KMS-11 (cell line): ENCODE measurements around the gene PIAS4.

Source experiments
- H2AFZ ChIP-seq: fragments of 200-600 bp; sonication (generic); 2 replicates; pipeline ENCODE4 v1.6.1; 2016; ENCODE audit warnings: antibody characterized with exemption, mixed run types, low read depth
- H3K27ac ChIP-seq: fragments of 200-600 bp; sonication (generic); 2 replicates; pipeline ENCODE4 v1.6.1; 2016; ENCODE audit warnings: mild to moderate bottlenecking, mixed run types
- H3K27me3 ChIP-seq: fragments of 200-600 bp; sonication (generic); 2 replicates; pipeline ENCODE4 v1.6.1; 2017; ENCODE audit warnings: mild to moderate bottlenecking, low read depth, mixed run types, moderate library complexity; ENCODE audit not compliant: insufficient read depth
- H3K36me3 ChIP-seq: fragments of 200-600 bp; sonication (generic); 2 replicates; pipeline ENCODE4 v1.6.1; 2017; ENCODE audit warnings: mild to moderate bottlenecking, mixed run types; ENCODE audit not compliant: insufficient read depth
- H3K4me1 ChIP-seq: fragments of 200-600 bp; sonication (generic); 2 replicates; pipeline ENCODE4 v1.6.1; 2016; ENCODE audit warnings: mild to moderate bottlenecking, low read depth, mixed run types; ENCODE audit not compliant: poor library complexity, severe bottlenecking
- H3K4me2 ChIP-seq: fragments of 200-600 bp; sonication (generic); 2 replicates; pipeline ENCODE4 v1.7.0; 2016; ENCODE audit warnings: mild to moderate bottlenecking, mixed run types
- H3K4me3 ChIP-seq: fragments of 200-600 bp; sonication (generic); IDR thresholded peaks from 2 replicates; pipeline ENCODE4 v1.6.1; 2017; ENCODE audit warnings: low read depth, low read length, mixed read lengths; ENCODE audit not compliant: insufficient read depth
- H3K79me2 ChIP-seq: fragments of 200-600 bp; sonication (generic); 2 replicates; pipeline ENCODE4 v1.6.1; 2016; ENCODE audit warnings: low read depth, mixed run types; ENCODE audit not compliant: insufficient read depth
- H3K9ac ChIP-seq: fragments of 200-600 bp; sonication (generic); 2 replicates; pipeline ENCODE4 v1.6.1; 2016; ENCODE audit warnings: mild to moderate bottlenecking, mixed run types
- H4K20me1 ChIP-seq: fragments of 200-600 bp; sonication (generic); 2 replicates; pipeline ENCODE4 v1.6.1; 2016; ENCODE audit warnings: mild to moderate bottlenecking, mixed run types; ENCODE audit not compliant: insufficient read depth
- TF ChIP-seq, protein P1 (sequence below): fragments of 200-600 bp; sonication (generic); conservative IDR thresholded peaks from 2 replicates; pipeline ENCODE4 v1.6.1; 2017; ENCODE audit warnings: low read depth, mild to moderate bottlenecking, antibody characterized with exemption, low read length, moderate library complexity, mixed read lengths

Gene PIAS4

DNA sequence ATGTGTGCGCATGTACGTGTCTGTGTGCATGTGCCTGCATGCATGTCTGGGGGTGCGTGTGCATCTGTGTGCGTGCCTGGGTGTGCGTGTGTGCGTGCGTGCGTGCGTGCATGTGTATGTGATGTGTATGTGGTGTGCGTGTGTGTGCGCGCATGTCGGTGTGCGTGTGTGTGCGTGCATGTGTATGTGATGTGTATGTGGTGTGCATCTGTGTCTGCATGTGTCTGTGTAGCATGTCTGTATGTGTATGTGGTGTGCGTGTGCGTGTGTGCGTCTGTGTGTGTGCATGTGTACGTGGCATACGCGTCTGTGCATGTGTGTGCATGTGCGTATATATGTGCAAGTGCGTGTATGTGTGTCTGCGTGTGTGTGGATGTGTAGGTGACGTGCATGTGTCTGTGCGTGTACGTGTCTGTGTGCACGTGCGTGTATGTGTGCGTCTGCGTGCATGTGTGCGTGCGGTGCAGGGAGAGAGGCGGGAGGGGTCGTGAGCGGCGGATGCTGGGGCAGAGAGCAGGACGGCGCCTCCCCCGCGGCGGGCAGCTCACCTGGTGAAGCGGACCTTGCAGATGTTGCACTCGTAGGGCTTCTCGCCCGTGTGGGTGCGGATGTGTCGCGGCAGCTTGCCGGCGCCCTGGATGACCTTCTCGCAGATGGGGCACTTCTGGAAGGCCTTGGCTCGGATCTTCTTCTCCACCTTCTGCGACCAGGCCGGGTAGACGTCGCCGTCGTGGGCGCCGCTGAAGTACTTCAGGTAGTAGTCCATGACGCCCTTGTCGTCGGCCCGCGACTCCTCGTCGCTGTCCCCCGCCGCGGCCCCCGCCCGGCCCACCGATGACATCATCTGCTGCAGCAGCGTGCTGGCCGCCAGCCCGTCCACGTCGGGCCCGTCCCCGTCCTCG, 46.1 kb downstream of the PIAS4 start:
- Histone ChIP-seq H3K36me3 (no peaks in the 10 kb centered on the region), H4K20me1 (no peaks in the 10 kb centered on the region; the same call in 1 of the 2 replicates), H3K4me2 (no peak overlapping the region), H3K4me1 (no peaks in the 10 kb centered on the region), H3K27ac (no peak overlapping the region), H3K27me3 (no peaks in the 10 kb centered on the region), H3K4me3 (no peak overlapping the region), H2AFZ (no peak overlapping the region), H3K9ac (no peak overlapping the region), H3K79me2 (peaks cover 77% of the 10 kb centered on the region)
- TF ChIP-seq, protein P1, sequence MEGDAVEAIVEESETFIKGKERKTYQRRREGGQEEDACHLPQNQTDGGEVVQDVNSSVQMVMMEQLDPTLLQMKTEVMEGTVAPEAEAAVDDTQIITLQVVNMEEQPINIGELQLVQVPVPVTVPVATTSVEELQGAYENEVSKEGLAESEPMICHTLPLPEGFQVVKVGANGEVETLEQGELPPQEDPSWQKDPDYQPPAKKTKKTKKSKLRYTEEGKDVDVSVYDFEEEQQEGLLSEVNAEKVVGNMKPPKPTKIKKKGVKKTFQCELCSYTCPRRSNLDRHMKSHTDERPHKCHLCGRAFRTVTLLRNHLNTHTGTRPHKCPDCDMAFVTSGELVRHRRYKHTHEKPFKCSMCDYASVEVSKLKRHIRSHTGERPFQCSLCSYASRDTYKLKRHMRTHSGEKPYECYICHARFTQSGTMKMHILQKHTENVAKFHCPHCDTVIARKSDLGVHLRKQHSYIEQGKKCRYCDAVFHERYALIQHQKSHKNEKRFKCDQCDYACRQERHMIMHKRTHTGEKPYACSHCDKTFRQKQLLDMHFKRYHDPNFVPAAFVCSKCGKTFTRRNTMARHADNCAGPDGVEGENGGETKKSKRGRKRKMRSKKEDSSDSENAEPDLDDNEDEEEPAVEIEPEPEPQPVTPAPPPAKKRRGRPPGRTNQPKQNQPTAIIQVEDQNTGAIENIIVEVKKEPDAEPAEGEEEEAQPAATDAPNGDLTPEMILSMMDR, result no peak

DNA sequence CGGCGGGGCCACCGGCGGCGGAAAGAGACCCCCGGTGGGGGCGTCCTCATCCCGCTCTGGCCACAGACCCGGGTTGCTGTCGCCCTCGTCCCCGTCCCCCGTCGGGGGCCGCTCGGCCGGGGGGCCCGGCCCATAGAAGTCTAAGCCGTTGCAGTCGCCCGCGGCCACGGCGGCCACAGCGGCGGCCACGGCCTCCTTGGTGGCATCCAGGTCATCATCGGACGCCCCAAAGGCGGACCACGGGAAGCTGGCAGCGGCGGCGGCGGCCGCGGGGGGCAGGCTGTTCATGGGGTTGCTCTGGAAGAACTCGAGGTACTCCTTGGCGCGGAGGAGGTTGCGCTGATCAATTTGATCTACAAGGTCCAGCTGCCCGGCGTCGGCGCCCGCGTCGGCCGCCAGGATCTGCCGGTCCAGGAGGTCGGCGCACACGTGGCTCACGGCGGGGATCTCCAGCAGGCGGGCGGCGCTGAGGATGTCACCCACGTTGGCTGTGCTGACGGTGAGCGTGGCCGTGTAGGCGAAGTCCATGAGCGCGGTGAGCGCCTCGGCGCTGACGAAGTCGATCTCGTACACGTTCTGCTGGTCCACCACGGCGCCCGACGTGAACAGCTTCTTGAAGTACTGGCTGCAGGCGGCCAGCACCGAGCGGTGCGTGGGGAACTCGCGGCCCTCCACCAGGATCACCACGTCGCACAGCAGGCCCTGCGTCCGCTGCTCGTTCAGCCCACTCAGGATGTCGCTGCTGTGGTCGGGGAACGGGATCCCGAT, 47.1 kb downstream of the PIAS4 start:
- Histone ChIP-seq H3K4me1 (no peaks in the 10 kb centered on the region), H3K27me3 (no peaks in the 10 kb centered on the region), H3K4me2 (no peak overlapping the region), H3K79me2 (peaks cover 81% of the 10 kb centered on the region), H3K36me3 (no peaks in the 10 kb centered on the region), H3K9ac (no peak overlapping the region), H3K4me3 (no peak overlapping the region), H3K27ac (no peak overlapping the region), H2AFZ (no peak overlapping the region), H4K20me1 (no peaks in the 10 kb centered on the region; the same call in 1 of the 2 replicates)
- TF ChIP-seq, protein P1, result no peak

DNA sequence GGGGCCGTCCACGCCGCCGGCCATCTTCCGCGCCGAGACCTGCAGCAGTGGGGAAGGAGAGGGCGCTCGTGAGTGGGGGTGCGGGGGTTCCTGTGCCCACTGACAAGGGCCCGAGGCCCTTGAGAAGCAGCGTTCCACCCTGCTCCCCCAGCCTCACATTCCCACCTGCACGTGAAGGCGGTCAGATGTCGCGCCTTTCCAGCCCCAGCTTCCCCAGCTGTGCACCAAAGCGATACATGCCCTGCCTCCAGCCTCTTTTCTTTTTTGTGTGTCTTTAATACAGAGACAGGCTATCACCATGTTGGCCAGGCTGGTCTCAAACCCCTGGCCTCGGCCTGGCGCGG, 47.6 kb downstream of the PIAS4 start:
- no peak overlapping the region for H3K9ac ChIP-seq
- H4K20me1 ChIP-seq, result peaks cover 3% of the 10 kb centered on the region; the same call in 1 of the 2 replicates
- H3K36me3 ChIP-seq, result no peaks in the 10 kb centered on the region
- H3K4me2 ChIP-seq, result no peak overlapping the region
- no peak overlapping the region for H2AFZ ChIP-seq
- no peak overlapping the region for H3K4me3 ChIP-seq
- H3K79me2 ChIP-seq, result peaks cover 81% of the 10 kb centered on the region
- no peaks in the 10 kb centered on the region for H3K27me3 ChIP-seq
- H3K4me1 ChIP-seq, result no peaks in the 10 kb centered on the region
- TF ChIP-seq, protein P1, result no peak
- no peak overlapping the region for H3K27ac ChIP-seq

DNA sequence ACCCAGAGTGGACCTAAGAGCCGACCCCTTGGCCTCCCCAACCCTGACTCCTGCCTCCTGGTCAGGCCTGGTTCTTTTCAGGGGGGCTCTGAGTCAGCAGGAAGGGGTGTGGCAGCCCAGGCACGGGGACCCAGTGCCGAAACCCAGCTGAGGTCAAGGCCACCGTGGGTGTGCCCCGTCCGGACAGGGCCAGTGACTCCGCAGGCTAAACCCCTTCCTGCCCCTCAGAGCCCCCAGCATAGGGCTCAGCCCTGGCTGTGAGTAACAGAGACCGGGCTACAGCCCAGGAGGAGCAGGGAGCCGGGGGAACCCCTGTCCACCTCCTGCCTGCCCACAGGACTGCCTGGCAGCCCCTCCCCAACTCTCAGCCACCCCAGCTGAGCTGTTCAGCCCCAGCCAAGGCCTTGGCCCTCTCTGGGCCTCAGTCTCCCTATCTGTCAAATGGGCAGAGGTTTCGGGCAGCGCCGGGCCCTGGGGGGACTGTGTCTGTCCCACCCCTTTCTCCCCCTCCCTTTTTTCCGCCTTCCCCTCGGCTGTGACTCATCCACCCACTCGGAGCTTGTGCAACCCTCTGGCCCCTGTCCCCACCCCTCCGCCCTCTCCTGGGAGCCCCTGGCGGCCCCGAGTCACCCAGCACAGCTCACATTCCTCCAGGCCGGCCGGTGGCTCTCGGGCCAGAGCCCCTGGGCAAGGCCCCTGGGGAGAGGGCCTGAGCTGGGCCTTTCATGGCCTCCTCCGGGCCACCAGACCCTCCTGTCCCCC, 50.6 kb downstream of the PIAS4 start:
- H3K4me3 ChIP-seq, result no peak overlapping the region
- H3K4me1 ChIP-seq, result peaks cover 4% of the 10 kb centered on the region
- H3K27me3 ChIP-seq, result no peaks in the 10 kb centered on the region
- no peak overlapping the region for H2AFZ ChIP-seq
- no peak overlapping the region for H3K27ac ChIP-seq
- peaks cover 22% of the 10 kb centered on the region; the same call in 1 of the 2 replicates for H4K20me1 ChIP-seq
- peaks cover 87% of the 10 kb centered on the region for H3K79me2 ChIP-seq
- no peak overlapping the region for H3K4me2 ChIP-seq
- TF ChIP-seq, protein P1, result no peak
- H3K36me3 ChIP-seq, result no peaks in the 10 kb centered on the region
- H3K9ac ChIP-seq, result no peak overlapping the region
